Choroid plexus epithelial cell (primary cell): ENCODE measurements around the gene CALN1.

Source experiments
- DNase-seq: peaks from one replicate; pipeline ENCODE4 v3.0.0-alpha.2; 2010; ENCODE audit warnings: low read depth
- H3K4me3 ChIP-seq: 2 replicates; pipeline ENCODE4 v1.5.1; 2011; ENCODE audit warnings: low read depth, mild to moderate bottlenecking, control low read depth, low read length, moderate library complexity
- TF ChIP-seq, protein P1 (sequence below): conservative IDR thresholded peaks from 2 replicates; pipeline ENCODE4 v1.5.1; 2011; ENCODE audit warnings: low read depth, mild to moderate bottlenecking, control low read depth, inconsistent platforms, low read length, moderate library complexity

Gene CALN1

DNA sequence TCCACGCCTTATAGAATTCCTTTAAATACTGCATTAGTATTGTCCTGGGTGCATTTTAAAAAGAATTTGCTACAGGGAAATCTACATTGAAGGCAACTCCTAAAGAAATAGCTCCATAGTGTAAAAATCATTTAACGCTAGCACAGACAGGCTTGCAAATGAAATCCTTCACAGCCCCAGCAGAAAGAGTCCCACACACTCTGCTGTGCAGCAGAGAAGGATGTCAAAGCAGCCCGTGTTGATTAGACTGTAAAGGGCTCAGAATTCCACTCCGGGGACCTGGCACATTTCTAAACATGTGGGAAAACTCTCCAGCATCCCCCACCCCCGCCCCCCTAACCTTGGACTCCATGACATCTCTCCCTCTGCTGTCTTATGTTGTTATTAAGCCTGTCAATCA, 176.8 kb downstream of the CALN1 start:
- H3K4me3 ChIP-seq, result no peak overlapping the region
- no peak for DNase-seq
- TF ChIP-seq, protein P1, sequence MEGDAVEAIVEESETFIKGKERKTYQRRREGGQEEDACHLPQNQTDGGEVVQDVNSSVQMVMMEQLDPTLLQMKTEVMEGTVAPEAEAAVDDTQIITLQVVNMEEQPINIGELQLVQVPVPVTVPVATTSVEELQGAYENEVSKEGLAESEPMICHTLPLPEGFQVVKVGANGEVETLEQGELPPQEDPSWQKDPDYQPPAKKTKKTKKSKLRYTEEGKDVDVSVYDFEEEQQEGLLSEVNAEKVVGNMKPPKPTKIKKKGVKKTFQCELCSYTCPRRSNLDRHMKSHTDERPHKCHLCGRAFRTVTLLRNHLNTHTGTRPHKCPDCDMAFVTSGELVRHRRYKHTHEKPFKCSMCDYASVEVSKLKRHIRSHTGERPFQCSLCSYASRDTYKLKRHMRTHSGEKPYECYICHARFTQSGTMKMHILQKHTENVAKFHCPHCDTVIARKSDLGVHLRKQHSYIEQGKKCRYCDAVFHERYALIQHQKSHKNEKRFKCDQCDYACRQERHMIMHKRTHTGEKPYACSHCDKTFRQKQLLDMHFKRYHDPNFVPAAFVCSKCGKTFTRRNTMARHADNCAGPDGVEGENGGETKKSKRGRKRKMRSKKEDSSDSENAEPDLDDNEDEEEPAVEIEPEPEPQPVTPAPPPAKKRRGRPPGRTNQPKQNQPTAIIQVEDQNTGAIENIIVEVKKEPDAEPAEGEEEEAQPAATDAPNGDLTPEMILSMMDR, result no peak

- H3K4me3 ChIP-seq, result no peak overlapping the region
- TF ChIP-seq, protein P1, result no peak
- DNase-seq, result no peak
Measured at GRCh38 chr7:72234086-72234485, 178.1 kb downstream of the CALN1 start.

DNA sequence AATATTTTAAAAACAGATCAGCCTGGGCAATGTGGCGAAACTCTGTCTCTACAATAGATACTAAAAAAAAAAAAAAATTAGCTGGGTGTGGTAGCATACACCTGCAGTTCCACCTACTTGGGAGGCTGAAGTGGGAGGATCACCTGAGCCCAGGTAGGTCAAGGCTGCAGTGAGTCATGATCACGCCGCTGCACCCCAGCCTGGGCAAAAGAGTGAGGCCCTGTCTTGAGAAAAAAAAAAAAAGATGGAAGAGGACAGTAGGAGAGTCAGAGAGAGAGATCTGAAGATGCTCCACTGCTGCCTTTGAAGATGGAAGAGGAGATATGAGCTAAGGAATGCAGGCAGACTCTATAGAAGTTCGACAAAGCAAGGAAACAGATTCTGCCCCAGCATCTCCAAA, 181.9 kb downstream of the CALN1 start:
- TF ChIP-seq, protein P1, result no peak
- no peak for DNase-seq
- H3K4me3 ChIP-seq, result no peak overlapping the region

DNA sequence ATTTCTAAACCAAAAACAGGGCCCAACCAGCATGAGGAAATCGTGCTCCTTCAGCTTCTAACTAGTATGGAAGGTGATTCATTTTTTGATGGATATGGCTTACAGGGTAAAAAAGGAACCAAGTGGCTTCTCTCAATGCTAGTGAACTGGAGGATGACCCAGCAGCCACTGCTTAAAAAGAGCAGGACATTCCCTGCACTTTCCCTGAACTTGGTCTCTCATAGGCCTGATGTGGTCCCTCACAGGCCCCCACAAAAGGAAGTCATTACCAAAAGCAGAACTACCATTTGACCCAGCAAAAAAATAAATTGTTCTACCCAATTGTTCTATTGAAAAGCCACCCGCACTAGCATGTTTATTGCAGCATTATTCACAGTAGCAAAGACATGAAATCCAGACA, 188.8 kb downstream of the CALN1 start:
- H3K4me3 ChIP-seq, result no peak overlapping the region
- DNase-seq, result no peak
- TF ChIP-seq, protein P1, result no peak

GRCh38 chr7:72222136-72222535, 190.0 kb downstream of the CALN1 start:
- no peak overlapping the region for H3K4me3 ChIP-seq
- TF ChIP-seq, protein P1, result no peak
- DNase-seq, result no peak

DNA sequence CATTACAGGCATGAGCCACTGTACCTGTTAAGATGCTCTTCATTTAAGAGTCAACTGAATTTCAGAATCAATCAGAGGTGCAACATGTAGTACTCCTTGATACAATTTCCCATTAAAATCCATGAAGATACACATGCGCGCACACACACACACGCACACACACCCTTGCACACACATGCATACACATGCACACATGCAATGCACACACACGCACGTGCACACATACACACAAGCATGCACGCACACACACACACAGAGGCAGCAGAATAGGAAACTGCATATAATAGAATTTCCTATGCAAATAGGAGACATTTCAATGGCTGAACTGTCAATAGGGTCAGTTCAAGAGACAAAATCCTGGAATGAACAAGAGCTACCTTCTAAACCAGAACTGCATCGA, 192.6 kb downstream of the CALN1 start:
- no peak for DNase-seq
- no peak overlapping the region for H3K4me3 ChIP-seq
- TF ChIP-seq, protein P1, result no peak

GRCh38 chr7:72217151-72217550, 195.0 kb downstream of the CALN1 start:
- TF ChIP-seq, protein P1, result no peak
- DNase-seq, result no peak
- no peak overlapping the region for H3K4me3 ChIP-seq
